ENCODE data around the gene TGDS. TPM values are rescaled to one million over a fixed set of nuclear protein-coding genes. Genes with fewer than 3 reads are reported as not detected.

Gene TGDS
- total RNA-seq, 6 experiments from 2014 or later = 7.8 to 9.3 (median 8.9) TPM

GRCh38 chr13:94599877-94600276 is 3.9 kb upstream of the TGDS start:
- H3K36me3 Mint-ChIP-seq (ENCODE audit: low read depth) = peaks cover 11% of the 10 kb centered on the region
- TF ChIP-seq CTCF (IDR thresholded peaks at IDR 0.05) = no peak
- peaks cover 44% of the 10 kb centered on the region for H3K4me1 Mint-ChIP-seq (ENCODE audit: low read depth)
- DNase-seq = no peak
- no peaks in the 10 kb centered on the region for H3K9me3 Mint-ChIP-seq
- H3K4me3 Mint-ChIP-seq = no peak overlapping the region
- no peaks in the 10 kb centered on the region for H3K27me3 Mint-ChIP-seq (ENCODE audit: insufficient read depth)
- H3K27ac Mint-ChIP-seq = no peak overlapping the region

- Mint-ChIP-seq H3K27me3 (ENCODE audit: insufficient read depth) (no peaks in the 10 kb centered on the region), H3K4me3 (no peak overlapping the region), H3K27ac (peak overlapping the region; percentile 36), H3K36me3 (ENCODE audit: low read depth) (peaks cover 15% of the 10 kb centered on the region), H3K4me1 (ENCODE audit: low read depth) (peaks cover 54% of the 10 kb centered on the region), H3K9me3 (no peaks in the 10 kb centered on the region)
- no peak for TF ChIP-seq CTCF (IDR thresholded peaks at IDR 0.05)
- DNase-seq = no peak
Observed at GRCh38 chr13:94598281-94598680, 2.3 kb upstream of the TGDS start.

GRCh38 chr13:94596575-94596971 is 621 bp upstream of the TGDS start:
- Mint-ChIP-seq H3K4me1 (ENCODE audit: low read depth) (peaks cover 45% of the 10 kb centered on the region), H3K9me3 (no peaks in the 10 kb centered on the region), H3K36me3 (ENCODE audit: low read depth) (peaks cover 7% of the 10 kb centered on the region; the same call in 1 of the 2 replicates), H3K4me3 (peak overlapping the region; percentile 93), H3K27ac (no peak overlapping the region), H3K27me3 (ENCODE audit: insufficient read depth) (no peaks in the 10 kb centered on the region)
- no peak for DNase-seq
- TF ChIP-seq CTCF (IDR thresholded peaks at IDR 0.05) = no peak

- no peak for DNase-seq
- H3K4me3 Mint-ChIP-seq = peak overlapping the region; percentile 93
- H3K9me3 Mint-ChIP-seq = no peaks in the 10 kb centered on the region
- TF ChIP-seq CTCF (IDR thresholded peaks at IDR 0.05) = no peak
- no peaks in the 10 kb centered on the region; the same call in 1 of the 2 replicates for H3K27me3 Mint-ChIP-seq (ENCODE audit: insufficient read depth)
- H3K36me3 Mint-ChIP-seq (ENCODE audit: low read depth) = peaks cover 12% of the 10 kb centered on the region; the same call in 1 of the 2 replicates
- H3K4me1 Mint-ChIP-seq (ENCODE audit: low read depth) = peaks cover 34% of the 10 kb centered on the region
- H3K27ac Mint-ChIP-seq = peak overlapping the region; percentile 78
Observed at GRCh38 chr13:94595001-94595949, 677 bp downstream of the TGDS start.

- no peak overlapping the region for H3K27ac Mint-ChIP-seq
- H3K4me1 Mint-ChIP-seq (ENCODE audit: low read depth) = peaks cover 16% of the 10 kb centered on the region
- no peaks in the 10 kb centered on the region for H3K9me3 Mint-ChIP-seq
- no peak for DNase-seq
- no peaks in the 10 kb centered on the region; the same call in 1 of the 2 replicates for H3K27me3 Mint-ChIP-seq (ENCODE audit: insufficient read depth)
- no peak overlapping the region for H3K4me3 Mint-ChIP-seq
- no peak for TF ChIP-seq CTCF (IDR thresholded peaks at IDR 0.05)
- H3K36me3 Mint-ChIP-seq (ENCODE audit: low read depth) = peaks cover 21% of the 10 kb centered on the region; the same call in 1 of the 2 replicates
Observed at GRCh38 chr13:94590744-94591143, 5.2 kb downstream of the TGDS start.
